Immature natural killer cell (primary cell): ENCODE results near the gene SRRM2. TPM values are rescaled to one million over a fixed set of nuclear protein-coding genes. Genes with fewer than 3 reads are reported as not detected.

Source experiments
- DNase-seq, 3 donors: peaks; one replicate each; pipeline ENCODE4 v3.0.0; 2022; ENCODE audit warnings: mixed read lengths in 1 of 3
- H3K27ac Mint-ChIP-seq, 6 donors: one replicate each; pipeline ENCODE4 v1.8.0; 2020; ENCODE audit warnings: mixed read lengths in 6 of 6, mild to moderate bottlenecking in 5 of 6, inconsistent platforms in 4 of 6, moderate library complexity in 3 of 6
- H3K27me3 Mint-ChIP-seq, 3 donors: one replicate each; pipeline ENCODE4 v1.8.0; 2020 to 2021; ENCODE audit warnings: low read depth in 3 of 3, mild to moderate bottlenecking in 3 of 3, mixed read lengths in 3 of 3, moderate library complexity in 3 of 3, inconsistent platforms in 1 of 3
- H3K36me3 Mint-ChIP-seq, 3 donors: one replicate each; pipeline ENCODE4 v1.8.0; 2020; ENCODE audit warnings: mixed read lengths in 3 of 3, inconsistent platforms in 2 of 3, mild to moderate bottlenecking in 2 of 3
- H3K4me1 Mint-ChIP-seq, 2 donors: one replicate each; pipeline ENCODE4 v1.8.0; 2020; ENCODE audit warnings: inconsistent platforms in 2 of 2, mild to moderate bottlenecking in 2 of 2, mixed read lengths in 2 of 2, moderate library complexity in 1 of 2
- H3K4me3 Mint-ChIP-seq, 5 donors: one replicate each; pipeline ENCODE4 v1.8.0; 2020; ENCODE audit warnings: mild to moderate bottlenecking in 5 of 5, mixed read lengths in 5 of 5, inconsistent platforms in 3 of 5, moderate library complexity in 3 of 5
- H3K9me3 Mint-ChIP-seq, 6 donors: one replicate each; pipeline ENCODE4 v1.8.0; 2020; ENCODE audit warnings: mild to moderate bottlenecking in 6 of 6, mixed read lengths in 6 of 6, inconsistent platforms in 4 of 6, moderate library complexity in 3 of 6
- polyA plus RNA-seq, 3 donors: library from polyadenylated mRNA; unstranded; fragments of 300-500 nt; fragmentation: Illumina TruSeq; gene quantifications; one replicate each; pipeline ENCODE4 v1.2.3, GENCODE V29; 2021

The SRRM2 gene
- polyA plus RNA-seq, 3 donors from 2014 or later, result 11.5 to 113 (median 24.2) TPM

GRCh38 chr16:2738615-2739014 is 13.8 kb upstream of the SRRM2 start:
- H3K4me1 Mint-ChIP-seq, result no peaks in the 10 kb centered on the region
- peaks cover 0 to 3% (median under 1%) of the 10 kb centered on the region in 3 donors for H3K27me3 Mint-ChIP-seq

GRCh38 chr16:2739625-2740430 is 12.6 kb upstream of the SRRM2 start:
- Mint-ChIP-seq H3K4me3 (no peak overlapping the region), H3K27ac (no peak overlapping the region), H3K36me3 (no peaks in the 10 kb centered on the region), H3K27me3 (peaks cover 0 to 3% (median 2%) of the 10 kb centered on the region in 3 donors), H3K9me3 (no peaks in the 10 kb centered on the region), H3K4me1 (no peaks in the 10 kb centered on the region)
- no peak for DNase-seq

More at GRCh38 chr16:2738615-2739014, 13.8 kb upstream of the SRRM2 start:
- no peak overlapping the region for H3K4me3 Mint-ChIP-seq
- H3K27ac Mint-ChIP-seq, result no peak overlapping the region
- H3K9me3 Mint-ChIP-seq, result no peaks in the 10 kb centered on the region
- DNase-seq, result no peak
- H3K36me3 Mint-ChIP-seq, result no peaks in the 10 kb centered on the region

- Mint-ChIP-seq H3K27ac (peak overlapping the region in 1 of 6 donors; percentile 20), H3K4me1 (no peaks in the 10 kb centered on the region), H3K4me3 (no peak overlapping the region), H3K9me3 (no peaks in the 10 kb centered on the region), H3K36me3 (no peaks in the 10 kb centered on the region), H3K27me3 (peaks cover 0 to 3% (median 2%) of the 10 kb centered on the region in 3 donors)
- no peak for DNase-seq
Observed at GRCh38 chr16:2740476-2740875, 12.0 kb upstream of the SRRM2 start.

- no peak for DNase-seq
- Mint-ChIP-seq H3K9me3 (no peaks in the 10 kb centered on the region), H3K36me3 (no peaks in the 10 kb centered on the region), H3K27ac (no peak overlapping the region), H3K4me3 (no peak overlapping the region), H3K4me1 (no peaks in the 10 kb centered on the region), H3K27me3 (peaks cover 0 to 3% (median 2%) of the 10 kb centered on the region in 3 donors)
Observed at GRCh38 chr16:2741168-2741567, 11.3 kb upstream of the SRRM2 start.

- Mint-ChIP-seq H3K27ac (no peak overlapping the region), H3K27me3 (peaks cover 0 to 3% (median 2%) of the 10 kb centered on the region in 3 donors), H3K4me3 (no peak overlapping the region), H3K4me1 (no peaks in the 10 kb centered on the region), H3K9me3 (no peaks in the 10 kb centered on the region), H3K36me3 (no peaks in the 10 kb centered on the region)
- DNase-seq, result no peak
Observed at GRCh38 chr16:2742323-2743006, 10.0 kb upstream of the SRRM2 start.

- Mint-ChIP-seq H3K9me3 (no peaks in the 10 kb centered on the region), H3K4me1 (no peaks in the 10 kb centered on the region), H3K36me3 (no peaks in the 10 kb centered on the region), H3K4me3 (no peak overlapping the region), H3K27me3 (peaks cover 0 to 3% (median 2%) of the 10 kb centered on the region in 3 donors), H3K27ac (peak overlapping the region in 1 of 6 donors; percentile 47)
- DNase-seq, result no peak
Observed at GRCh38 chr16:2743007-2743810, 9.2 kb upstream of the SRRM2 start.

GRCh38 chr16:2744711-2745110 is 7.7 kb upstream of the SRRM2 start:
- H3K4me1 Mint-ChIP-seq, result no peaks in the 10 kb centered on the region
- H3K27me3 Mint-ChIP-seq, result peaks cover 0 to 3% (median 2%) of the 10 kb centered on the region in 3 donors
- H3K9me3 Mint-ChIP-seq, result no peaks in the 10 kb centered on the region
- DNase-seq, result no peak
- H3K4me3 Mint-ChIP-seq, result no peak overlapping the region
- H3K36me3 Mint-ChIP-seq, result no peaks in the 10 kb centered on the region
- H3K27ac Mint-ChIP-seq, result no peak overlapping the region

GRCh38 chr16:2745116-2745890 is 7.1 kb upstream of the SRRM2 start:
- DNase-seq, result no peak
- Mint-ChIP-seq H3K9me3 (no peaks in the 10 kb centered on the region), H3K27me3 (peaks cover 2 to 3% (median 2%) of the 10 kb centered on the region in 3 donors), H3K4me3 (no peak overlapping the region), H3K27ac (no peak overlapping the region), H3K4me1 (peaks cover 2 to 6% of the 10 kb centered on the region in 2 donors), H3K36me3 (no peaks in the 10 kb centered on the region)

- H3K36me3 Mint-ChIP-seq, result no peaks in the 10 kb centered on the region
- peaks cover 0 to 4% (median 2%) of the 10 kb centered on the region in 3 donors for H3K27me3 Mint-ChIP-seq
- peaks cover 9 to 12% of the 10 kb centered on the region in 2 donors for H3K4me1 Mint-ChIP-seq
- H3K4me3 Mint-ChIP-seq, result no peak overlapping the region
- no peak overlapping the region for H3K27ac Mint-ChIP-seq
- no peaks in the 10 kb centered on the region for H3K9me3 Mint-ChIP-seq
- no peak for DNase-seq
Observed at GRCh38 chr16:2745961-2746360, 6.5 kb upstream of the SRRM2 start.

GRCh38 chr16:2748757-2749455 is 3.5 kb upstream of the SRRM2 start:
- H3K4me3 Mint-ChIP-seq, result no peak overlapping the region
- no peaks in the 10 kb centered on the region for H3K9me3 Mint-ChIP-seq
- peaks cover 31 to 33% of the 10 kb centered on the region in 2 donors for H3K4me1 Mint-ChIP-seq
- H3K27ac Mint-ChIP-seq, result no peak overlapping the region
- DNase-seq, result no peak
- H3K36me3 Mint-ChIP-seq, result no peaks in the 10 kb centered on the region
- peaks cover 19 to 28% (median 21%) of the 10 kb centered on the region in 3 donors for H3K27me3 Mint-ChIP-seq

GRCh38 chr16:2749476-2749875 is 3.0 kb upstream of the SRRM2 start:
- Mint-ChIP-seq H3K36me3 (no peaks in the 10 kb centered on the region), H3K27me3 (peaks cover 19 to 31% (median 24%) of the 10 kb centered on the region in 3 donors), H3K4me3 (no peak overlapping the region), H3K9me3 (no peaks in the 10 kb centered on the region), H3K27ac (peak overlapping the region in 1 of 6 donors; percentile 98), H3K4me1 (peaks cover 36 to 39% of the 10 kb centered on the region in 2 donors)
- DNase-seq, result no peak

GRCh38 chr16:2749936-2750335 is 2.5 kb upstream of the SRRM2 start:
- no peaks in the 10 kb centered on the region for H3K9me3 Mint-ChIP-seq
- H3K4me3 Mint-ChIP-seq, result peak overlapping the region in 1 of 5 donors; percentile 30
- no peak for DNase-seq
- peaks cover 41 to 43% of the 10 kb centered on the region in 2 donors for H3K4me1 Mint-ChIP-seq
- no peaks in the 10 kb centered on the region for H3K36me3 Mint-ChIP-seq
- H3K27ac Mint-ChIP-seq, result peak overlapping the region in 2 of 6 donors; percentile 46 to 98
- H3K27me3 Mint-ChIP-seq, result peaks cover 19 to 31% (median 24%) of the 10 kb centered on the region in 3 donors
